GM19372 (cell line): ENCODE data around the gene IQCK.
"Not testable (repeated sequence)": the region's sequence is repeated elsewhere in the genome, so short reads cannot be mapped to it uniquely, and the experiment has no call there.

Source experiments
- ATAC-seq: cut with Tn5 transposase; IDR thresholded peaks from one replicate; pipeline ENCODE4 v1.9.1; 2021; ENCODE audit warnings: mild to moderate bottlenecking, low read depth, moderate library complexity; ENCODE audit not compliant: unreplicated experiment

IQCK gene

DNA sequence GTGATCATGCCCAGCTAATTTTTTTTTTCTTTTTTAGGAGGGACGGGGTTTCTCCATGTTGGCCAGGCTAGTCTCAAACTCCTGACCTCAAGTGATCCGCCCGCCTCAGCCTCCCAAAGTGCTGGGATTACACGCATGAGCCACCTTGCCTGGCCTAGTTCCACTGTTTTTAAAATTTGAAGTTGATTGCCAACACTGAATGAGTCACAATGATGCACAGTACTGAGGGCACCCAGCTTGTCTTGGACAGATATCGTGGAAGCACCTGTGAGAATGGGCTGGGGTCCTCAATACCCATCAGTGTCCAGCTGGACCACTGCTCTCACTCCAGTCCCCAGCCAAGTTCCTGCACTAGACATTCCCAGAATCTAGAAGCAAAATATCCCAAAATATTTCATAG, 2.5 kb upstream of the IQCK start:
- no peak for ATAC-seq

- ATAC-seq, result no peak
These were observed 1.9 kb upstream of the IQCK start for GRCh38 chr16:19716183-19716582.

GRCh38 chr16:19716728-19717127, 1.3 kb upstream of the IQCK start:
- ATAC-seq, result not testable (repeated sequence)

DNA sequence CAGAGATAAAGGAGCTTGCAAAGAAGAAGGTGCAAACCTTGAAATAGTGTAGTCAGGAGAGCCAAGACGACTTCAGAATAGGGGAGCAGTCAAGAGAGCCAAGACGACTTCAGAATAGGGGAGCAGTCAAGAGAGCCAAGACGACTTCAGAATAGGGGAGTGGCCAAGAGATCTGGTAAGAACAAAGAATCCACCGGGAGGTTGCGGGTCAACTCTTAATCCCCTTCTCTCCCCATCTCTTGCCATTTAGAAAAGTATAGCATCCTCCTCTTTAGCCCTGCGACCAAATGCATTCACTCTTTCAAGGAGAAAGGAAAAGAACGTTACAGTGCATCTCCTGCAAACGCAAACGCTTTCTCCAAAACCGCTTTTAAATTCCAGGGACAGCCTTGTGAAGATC, 757 bp upstream of the IQCK start:
- ATAC-seq, result no peak

DNA sequence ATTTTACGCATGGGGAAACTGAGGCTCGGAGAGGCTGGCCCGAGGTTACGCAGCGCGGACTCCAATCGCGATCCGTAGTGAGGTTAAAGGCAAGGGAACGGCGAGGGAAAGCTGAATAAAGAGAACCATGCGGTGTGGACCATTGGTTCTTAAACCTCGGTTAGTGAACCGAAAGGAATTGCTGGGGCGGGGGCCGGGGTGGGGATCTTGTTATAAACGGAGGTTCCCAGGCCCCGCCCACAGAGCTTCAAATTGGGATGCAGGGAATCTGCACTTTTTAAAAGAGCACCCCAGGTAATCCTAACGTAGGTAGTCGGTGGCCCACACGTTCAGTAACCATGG, 524 bp downstream of the IQCK start:
- ATAC-seq, result no peak

- no peak for ATAC-seq
These were observed 4.3 kb downstream of the IQCK start for GRCh38 chr16:19722269-19722952.

DNA sequence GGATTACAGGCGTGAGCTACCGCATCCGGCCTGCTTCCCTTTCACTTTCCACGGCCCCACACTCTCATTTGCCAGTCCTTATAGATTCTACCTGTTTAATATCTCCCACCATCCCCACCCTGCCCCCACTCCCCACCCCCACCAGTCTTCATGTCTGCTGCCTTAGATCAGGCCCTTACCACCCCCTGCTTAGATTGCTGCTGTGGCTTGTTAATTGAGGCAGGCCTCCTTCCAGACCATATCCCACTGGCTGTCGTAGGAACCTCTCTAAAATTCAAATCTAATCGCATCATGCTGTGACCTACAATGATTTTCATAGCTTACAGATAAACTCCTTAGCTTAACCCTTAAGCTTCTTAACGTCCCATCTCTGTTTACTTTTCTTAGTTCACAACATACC, 4.9 kb downstream of the IQCK start:
- no peak for ATAC-seq

- no peak for ATAC-seq
These were observed 10.5 kb downstream of the IQCK start for GRCh38 chr16:19728636-19728965.

DNA sequence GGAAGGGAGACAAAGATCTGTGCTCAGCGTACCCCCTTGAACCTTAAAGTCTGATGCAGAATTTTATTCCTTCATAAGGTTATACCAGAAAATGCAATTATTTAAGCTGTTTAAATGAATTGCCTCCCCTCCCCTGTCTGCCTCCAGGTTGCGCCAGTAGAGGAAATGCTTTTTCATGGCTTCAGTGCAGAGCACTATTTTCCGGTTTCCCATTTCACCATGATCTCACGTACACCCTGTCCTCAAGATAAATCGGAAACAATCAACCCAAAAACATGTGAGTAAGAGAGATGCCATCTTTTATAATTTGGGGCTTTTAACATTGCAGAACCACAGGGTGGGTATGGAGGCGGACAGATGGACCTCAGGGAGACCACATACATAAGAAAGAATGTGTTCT, 15.5 kb downstream of the IQCK start:
- no peak for ATAC-seq

GRCh38 chr16:19735074-19735867, 17.2 kb downstream of the IQCK start:
- no peak for ATAC-seq

DNA sequence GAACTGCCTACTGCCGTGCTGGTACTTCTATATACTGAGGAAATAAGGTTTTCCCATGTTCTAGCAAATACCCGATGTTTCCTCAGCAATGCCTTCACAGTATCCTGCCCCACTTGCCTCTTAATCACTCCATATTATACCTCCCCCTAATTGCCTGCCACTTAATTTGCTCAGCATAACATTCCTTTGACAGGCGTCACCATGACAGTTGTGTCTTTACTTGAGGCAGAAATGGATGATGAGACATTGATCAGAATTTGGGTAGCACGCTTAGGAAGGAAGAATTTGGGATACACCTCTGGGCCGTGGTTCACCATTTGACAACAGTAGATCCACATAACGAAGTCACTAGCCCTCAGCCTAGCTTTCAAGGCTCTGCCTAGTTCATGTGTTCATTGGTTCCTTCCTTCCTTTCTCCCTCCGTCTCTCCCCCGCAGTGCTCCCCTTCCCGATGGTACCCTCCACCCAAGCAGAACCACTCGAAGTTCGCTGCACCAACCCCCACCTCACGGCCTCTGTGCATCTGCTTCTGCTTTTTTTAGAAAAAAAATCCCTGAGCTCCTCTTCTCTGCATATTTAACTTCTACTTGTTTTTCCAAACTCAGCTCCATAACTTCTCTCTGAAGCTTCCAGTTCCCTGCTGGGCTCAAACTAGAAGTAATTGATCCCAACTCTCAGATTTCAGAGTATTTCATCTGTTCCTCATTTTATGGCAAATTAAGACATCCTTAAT, 19.4 kb downstream of the IQCK start:
- ATAC-seq, result no peak

DNA sequence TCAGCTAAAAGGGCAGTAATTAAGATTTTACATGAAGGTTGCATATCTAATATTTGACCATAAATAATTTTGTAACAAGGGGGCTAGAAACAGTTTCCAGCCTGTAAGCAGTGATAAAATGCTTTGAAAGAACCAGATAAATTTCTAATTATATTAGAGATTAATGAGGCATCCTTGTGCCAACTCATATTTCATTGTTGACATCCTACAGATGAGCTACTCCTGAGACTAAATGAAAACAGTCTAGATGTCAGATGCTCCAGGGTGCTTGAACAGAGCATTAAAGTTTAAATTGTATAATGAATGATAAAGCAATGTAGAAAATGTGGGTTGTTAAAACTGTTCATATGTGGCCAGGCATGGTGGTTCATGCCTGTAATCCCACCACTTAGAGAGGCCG, 23.3 kb downstream of the IQCK start:
- no peak for ATAC-seq

DNA sequence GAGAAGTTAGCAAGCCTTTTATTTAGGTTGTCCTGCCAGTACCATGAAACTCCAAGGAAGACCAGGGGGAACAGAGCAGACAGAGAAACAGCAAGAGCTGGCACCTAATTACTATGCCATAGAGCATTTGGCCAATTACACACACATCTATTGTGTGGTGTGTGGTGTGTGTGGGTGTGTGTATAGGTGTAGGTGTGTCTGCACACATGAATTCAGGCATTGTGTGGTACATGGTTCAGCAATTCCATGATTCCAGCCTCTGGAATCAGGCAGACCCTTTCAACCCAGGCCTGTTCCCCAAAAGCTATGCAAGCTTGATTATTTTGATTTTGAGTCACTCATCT, 25.7 kb downstream of the IQCK start:
- no peak for ATAC-seq

DNA sequence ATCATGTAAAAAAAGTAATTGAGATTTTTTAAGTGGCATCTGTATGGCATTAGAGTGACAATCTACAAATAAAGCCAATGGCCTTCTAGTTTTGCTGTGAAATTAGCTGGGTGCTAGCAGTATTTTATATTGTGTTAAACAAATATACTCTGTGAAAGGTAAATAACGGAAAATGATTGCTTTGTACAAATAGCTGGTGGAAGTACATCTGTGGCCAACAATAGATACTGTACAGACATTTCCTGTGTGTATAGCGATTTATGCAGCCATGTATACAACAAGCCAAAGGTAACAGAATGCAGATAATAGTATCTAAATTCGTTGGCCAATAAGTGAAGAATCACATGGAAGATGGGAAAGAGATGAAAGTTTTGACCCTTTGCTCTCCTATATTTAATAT, 26.6 kb downstream of the IQCK start:
- no peak for ATAC-seq

DNA sequence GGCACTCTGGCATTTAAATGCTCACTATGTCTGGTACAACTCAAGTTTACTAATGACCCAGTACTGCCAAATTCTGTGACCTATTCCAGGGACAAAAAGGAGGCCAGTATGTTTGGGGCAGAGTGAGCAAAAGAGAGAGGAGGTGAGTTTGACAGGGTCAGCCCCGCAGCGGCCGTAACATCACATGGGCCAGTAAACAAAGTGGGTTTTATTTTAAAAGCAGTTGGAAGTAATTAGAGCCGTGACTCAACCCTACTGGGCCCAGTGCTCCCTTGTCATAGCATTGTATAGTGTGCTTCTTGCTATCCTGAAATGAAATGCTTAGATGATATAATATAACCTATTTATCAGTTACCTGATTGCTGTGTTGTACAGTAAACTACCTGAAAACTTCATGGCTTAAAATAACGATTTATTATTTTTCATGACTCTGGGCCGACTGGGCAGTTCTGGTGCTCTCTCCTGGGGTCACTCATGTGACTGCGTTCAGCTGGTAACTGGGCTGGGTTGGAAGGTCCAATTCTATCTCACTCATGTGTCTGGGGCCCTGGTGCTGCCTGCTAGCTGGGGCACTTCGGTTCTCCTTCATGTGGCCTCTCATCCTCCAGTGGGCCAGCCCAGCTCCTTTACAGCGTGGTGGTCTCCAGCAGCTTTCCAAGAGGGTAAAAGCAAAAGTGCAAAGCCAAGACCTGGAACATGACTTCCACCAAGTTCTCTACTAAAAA, 27.4 kb downstream of the IQCK start:
- no peak for ATAC-seq

- ATAC-seq, result no peak
These were observed 28.5 kb downstream of the IQCK start for GRCh38 chr16:19746561-19746960.

DNA sequence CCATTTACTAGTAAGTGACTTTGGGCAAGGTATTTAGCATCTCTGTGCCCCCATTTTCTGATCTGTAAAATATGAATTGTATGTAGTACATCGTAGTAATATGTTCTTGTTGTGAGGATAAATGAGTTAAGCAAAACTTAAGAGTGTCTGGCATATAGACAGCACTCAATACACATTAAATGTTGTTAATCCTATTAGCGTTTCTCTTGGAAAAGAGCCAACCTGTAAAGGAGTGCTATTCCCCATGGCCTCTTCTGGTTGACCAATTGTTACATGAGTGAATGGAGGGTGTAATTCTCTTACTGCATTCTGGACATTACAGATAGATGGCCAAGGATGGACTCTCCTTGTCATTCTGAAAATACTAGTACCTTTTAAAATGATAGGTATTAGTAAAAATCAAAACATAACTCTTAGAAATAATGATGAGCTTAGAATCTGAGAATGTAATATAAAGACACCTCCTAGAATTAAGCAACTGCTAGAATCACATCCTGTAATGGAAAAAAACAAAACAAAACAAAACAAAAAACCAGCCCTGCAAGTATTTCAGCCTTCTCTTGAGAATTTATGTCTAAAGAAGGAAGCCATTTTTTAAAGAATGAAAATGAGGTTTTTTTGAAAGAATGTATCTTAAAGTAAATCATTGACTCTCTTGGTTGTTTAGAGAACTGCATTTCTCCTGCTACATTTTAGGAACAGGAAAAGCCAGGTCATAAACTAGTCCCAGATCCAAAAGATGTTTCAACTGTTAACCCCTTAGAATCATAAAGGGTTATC, 30.5 kb downstream of the IQCK start:
- ATAC-seq, result no peak

- no peak for ATAC-seq
These were observed 31.6 kb downstream of the IQCK start for GRCh38 chr16:19749571-19750080.

- ATAC-seq, result no peak
These were observed 33.7 kb downstream of the IQCK start for GRCh38 chr16:19751478-19752385.
